SK-N-SH (cell line): ENCODE measurements around the gene BSCL2. TPM values are rescaled to one million over a fixed set of nuclear protein-coding genes. Genes with fewer than 3 reads are reported as not detected.
A peak's percentile ranks its signal among the peaks of the same experiment; 100 is the strongest.

Experiments
- CTCF ChIA-PET: fragments of 300-600, 350-600 bp; formaldehyde crosslinking; extraction: SDS; loops from one replicate; lab custom pipeline; 2021; lab: Yijun Ruan, JAX
- POLR2A ChIA-PET: fragments of 350-600 bp; sonication (Branson Sonifier 250); formaldehyde crosslinking; extraction: SDS; loops from one replicate; lab custom pipeline; 2020; ENCODE audit warnings: antibody characterized with exemption, inconsistent platforms; lab: Yijun Ruan, JAX
- DNase-seq: peaks from one replicate; pipeline ENCODE4 v3.0.0; 2012
- H2AFZ ChIP-seq: fragments of 200-600 bp; sonication (generic); 2 replicates; pipeline ENCODE4 v1.8.1; 2016; ENCODE audit warnings: antibody characterized with exemption, mild to moderate bottlenecking, low read depth
- H3F3A ChIP-seq: fragments of 200-600 bp; sonication (generic); replicated peaks from 2 replicates; pipeline ENCODE3; 2016; ENCODE audit warnings: antibody characterized with exemption, mild to moderate bottlenecking; ENCODE audit not compliant: insufficient read depth
- H3K27ac ChIP-seq, 2 experiments: fragments of 200-500 bp in 1 of 2; fragments of 200-600 bp in 1 of 2; sonication (Bioruptor generic) in 1 of 2; sonication (generic), shearing (Covaris generic) in 1 of 2; 2 replicates each; pipeline versions ENCODE4 v1.5.1 to v1.6.1; 2014 to 2016; ENCODE audit warnings: low read depth in 2 of 2, inconsistent platforms in 1 of 2, low read length in 1 of 2, mild to moderate bottlenecking in 1 of 2, mixed read lengths in 1 of 2
- H3K27me3 ChIP-seq: fragments of 200-600 bp; sonication (generic), shearing (Covaris generic); 2 replicates; pipeline ENCODE4 v1.6.1; 2016; ENCODE audit warnings: mixed run types; ENCODE audit not compliant: insufficient read depth
- H3K36me3 ChIP-seq, 2 experiments: fragments of 200-500 bp in 1 of 2; fragments of 200-600 bp in 1 of 2; sonication (Bioruptor generic) in 1 of 2; sonication (generic) in 1 of 2; replicated peaks in 1 of 2; 2 replicates each; pipeline versions ENCODE3 to v1.5.1; 2014 to 2016; ENCODE audit warnings: low read length in 1 of 2, mild to moderate bottlenecking in 1 of 2; ENCODE audit not compliant: insufficient read depth in 2 of 2, control insufficient read depth in 1 of 2
- H3K4me1 ChIP-seq, 2 experiments: fragments of 200-500 bp in 1 of 2; fragments of 200-600 bp in 1 of 2; sonication (Bioruptor generic) in 1 of 2; sonication (generic), shearing (Covaris generic) in 1 of 2; 2 replicates each; pipeline versions ENCODE4 v1.5.1 to v1.6.1; 2014 to 2016; ENCODE audit warnings: low read depth in 1 of 2, low read length in 1 of 2, mixed run types in 1 of 2; ENCODE audit not compliant: insufficient read depth in 2 of 2, control insufficient read depth in 1 of 2
- H3K4me2 ChIP-seq: fragments of 200-600 bp; sonication (generic), shearing (Covaris generic); 2 replicates; pipeline ENCODE4 v1.6.1; 2017; ENCODE audit warnings: mixed run types
- H3K4me3 ChIP-seq, 2 experiments: fragments of 200-500 bp in 1 of 2; fragments of 200-600 bp in 1 of 2; sonication (Bioruptor generic) in 1 of 2; sonication (generic), shearing (Covaris generic) in 1 of 2; 2 replicates each; pipeline versions ENCODE4 v1.5.1 to v1.8.1; 2014 to 2016; ENCODE audit warnings: low read depth in 2 of 2, inconsistent platforms in 1 of 2, low read length in 1 of 2, mild to moderate bottlenecking in 1 of 2, mixed read lengths in 1 of 2, moderate library complexity in 1 of 2
- H3K79me2 ChIP-seq: fragments of 200-600 bp; sonication (generic); 2 replicates; pipeline ENCODE4 v1.8.1; 2017; ENCODE audit warnings: mild to moderate bottlenecking; ENCODE audit not compliant: insufficient read depth
- H3K9ac ChIP-seq: fragments of 200-600 bp; sonication (generic); 2 replicates; pipeline ENCODE4 v1.6.1; 2017; ENCODE audit warnings: mixed run types
- H3K9me2 ChIP-seq: fragments of 200-600 bp; sonication (generic); 2 replicates; pipeline ENCODE4 v1.6.1; 2017; ENCODE audit warnings: mixed run types
- H3K9me3 ChIP-seq: fragments of 200-600 bp; sonication (generic); 2 replicates; pipeline ENCODE4 v1.6.1; 2017; ENCODE audit warnings: mixed run types, mild to moderate bottlenecking, moderate library complexity
- H4K20me1 ChIP-seq: fragments of 200-600 bp; sonication (generic); 2 replicates; pipeline ENCODE4 v1.6.1; 2017; ENCODE audit warnings: mild to moderate bottlenecking, mixed run types; ENCODE audit not compliant: insufficient read depth
- CTCF ChIP-seq: fragments of 200-600 bp; sonication (generic); IDR thresholded peaks from 2 replicates; pipeline ENCODE4 v1.6.1; 2017; ENCODE audit warnings: antibody characterized with exemption, mild to moderate bottlenecking, moderate library complexity
- ELF1 ChIP-seq: IDR thresholded peaks from 2 replicates; pipeline ENCODE4 v1.4.0; 2012
- EP300 ChIP-seq, 2 experiments: IDR thresholded peaks; 2 replicates each; pipeline versions ENCODE4 v1.4.0 to v1.6.1; 2012; ENCODE audit warnings: borderline replicate concordance in 1 of 2, low read depth in 1 of 2, low read length in 1 of 2
- EZH2phosphoT487 ChIP-seq: fragments of 200-600 bp; sonication (generic); IDR thresholded peaks from 2 replicates; pipeline ENCODE4 v1.6.1; 2017; ENCODE audit warnings: low read depth, mixed run types, mild to moderate bottlenecking, antibody characterized with exemption, moderate library complexity, borderline replicate concordance
- FOSL2 ChIP-seq: IDR thresholded peaks from 2 replicates; pipeline ENCODE4 v1.4.0; 2012; ENCODE audit warnings: low read depth, mild to moderate bottlenecking, moderate library complexity, borderline replicate concordance
- FOXJ3 ChIP-seq: sonication (generic); formaldehyde crosslinking; IDR thresholded peaks from 2 replicates; pipeline ENCODE4 v1.5.1; 2020; ENCODE audit warnings: mild to moderate bottlenecking, missing genetic modification reagents
- FOXM1 ChIP-seq: IDR thresholded peaks from 2 replicates; pipeline ENCODE4 v1.4.0; 2012; ENCODE audit warnings: low read depth, mild to moderate bottlenecking
- GABPA ChIP-seq: IDR thresholded peaks from 2 replicates; pipeline ENCODE4 v1.4.0; 2012; ENCODE audit warnings: low read depth, mild to moderate bottlenecking
- GATA2 ChIP-seq: sonication (generic); formaldehyde crosslinking; IDR thresholded peaks from 2 replicates; pipeline ENCODE4 v1.5.0; 2020; ENCODE audit warnings: mild to moderate bottlenecking, missing genetic modification reagents
- JUND ChIP-seq: IDR thresholded peaks from 2 replicates; pipeline ENCODE4 v1.4.0; 2012
- MAX ChIP-seq: IDR thresholded peaks from 2 replicates; pipeline ENCODE4 v1.4.0; 2012; ENCODE audit warnings: low read depth
- MXI1 ChIP-seq: IDR thresholded peaks from 2 replicates; pipeline ENCODE4 v1.6.1; 2012; ENCODE audit warnings: mild to moderate bottlenecking, low read depth, low read length, improper control_type of control experiment
- NFIC ChIP-seq: IDR thresholded peaks from 2 replicates; pipeline ENCODE4 v1.4.0; 2012; ENCODE audit warnings: borderline replicate concordance
- NRF1 ChIP-seq: IDR thresholded peaks from 2 replicates; pipeline ENCODE4 v1.6.1; 2012; ENCODE audit warnings: low read depth, mild to moderate bottlenecking, low read length
- PBX3 ChIP-seq: IDR thresholded peaks from 2 replicates; pipeline ENCODE4; 2012
- POLR2AphosphoS5 ChIP-seq: IDR thresholded peaks from 2 replicates; pipeline ENCODE4 v1.6.1; 2012; ENCODE audit warnings: low read depth, low read length
- REST ChIP-seq: IDR thresholded peaks from 2 replicates; pipeline ENCODE4 v1.6.1; 2012; ENCODE audit warnings: mild to moderate bottlenecking, low read depth, low read length, moderate library complexity
- RFX5 ChIP-seq: IDR thresholded peaks from 2 replicates; pipeline ENCODE4 v1.6.1; 2012; ENCODE audit warnings: mild to moderate bottlenecking, improper control_type of control experiment, low read length
- RXRA ChIP-seq: IDR thresholded peaks from 2 replicates; pipeline ENCODE4 v1.4.0; 2012; ENCODE audit warnings: low read depth, mild to moderate bottlenecking, borderline replicate concordance
- SIN3A ChIP-seq: IDR thresholded peaks from 2 replicates; pipeline ENCODE4 v1.6.1; 2012; ENCODE audit warnings: low read depth, mild to moderate bottlenecking, low read length, moderate library complexity, borderline replicate concordance
- TAF1 ChIP-seq: IDR thresholded peaks from 2 replicates; pipeline ENCODE4 v1.6.1; 2012; ENCODE audit warnings: low read depth, mild to moderate bottlenecking, low read length, moderate library complexity, borderline replicate concordance
- USF1 ChIP-seq: IDR thresholded peaks from 2 replicates; pipeline ENCODE4 v1.4.0; 2012; ENCODE audit warnings: low read depth, borderline replicate concordance
- YY1 ChIP-seq: IDR thresholded peaks from 2 replicates; pipeline ENCODE4 v1.4.0; 2012; ENCODE audit warnings: low read depth, mild to moderate bottlenecking
- WGBS: methylation state at CpG from one replicate; pipeline ENCODE4 v1.1.6; 2017; ENCODE audit warnings: low lambda C conversion rate; 5-methylcytosine and 5-hydroxymethylcytosine counted together
- polyA plus RNA-seq, 3 experiments: library from polyadenylated mRNA; depleted of rRNA; stranded (reverse); fragments of >200 nt; gene quantifications; 2 replicates each; pipeline ENCODE4 v1.2.3, GENCODE V29; 2012

BSCL2 gene
- polyA plus RNA-seq, 1 of the 3 experiments (the other 2 are of a cell fraction), result 81.5 TPM

- Histone ChIP-seq H3K79me2 (peaks cover 12% of the 10 kb centered on the region; the same call in 1 of the 2 replicates), H3K4me1 (peaks cover 22 to 45% of the 10 kb centered on the region in 2 experiments; a peak in 3 of 4 replicates), H4K20me1 (no peaks in the 10 kb centered on the region), H3K9me2 (no peaks in the 10 kb centered on the region), H3F3A (peaks cover 29% of the 10 kb centered on the region), H3K4me3 (peak overlapping the region; percentile 67 to 70), H3K27ac (peak overlapping the region; percentile 84 to 93), H3K27me3 (no peaks in the 10 kb centered on the region), H3K36me3 (peaks cover 16% of the 10 kb centered on the region in 2 experiments), H3K9ac (peak overlapping the region; percentile 80), H2AFZ (peak overlapping the region; percentile 64; the same call in 1 of the 2 replicates), H3K9me3 (no peaks in the 10 kb centered on the region), H3K4me2 (peak overlapping the region; percentile 73)
- 40% methylated on average over 16 of the region's 73 CpGs for WGBS
- TF ChIP-seq FOSL2 (peak; percentile 19; the same call in 1 of the 2 replicates), EZH2phosphoT487 (no peak), ELF1 (peak; percentile 52), POLR2AphosphoS5 (peak; percentile 72), NRF1 (no peak), NFIC (peak; percentile 49; the same call in 1 of the 2 replicates), MAX (peak; percentile 74; the same call in 1 of the 2 replicates), RFX5 (no peak), GABPA (peak; percentile 86), FOXJ3 (CRISPR knock-in tag) (no peak), GATA2 (peak; percentile 88), EP300 (IDR thresholded peaks at IDR 0.05; ENCODE audit: borderline replicate concordance in 1 of 2, low read depth in 1 of 2, low read length in 1 of 2) (no peak), TAF1 (peak; percentile 52; the same call in 1 of the 2 replicates), REST (0 out of 2 replicates have a peak, but pooled peaks have one; percentile 24), YY1 (peak; percentile 35; the same call in 1 of the 2 replicates), SIN3A (peak; percentile 59; the same call in 1 of the 2 replicates), JUND (no peak), PBX3 (no peak), RXRA (no peak), FOXM1 (no peak), USF1 (no peak), MXI1 (peak; percentile 87), CTCF (no peak)
- CTCF ChIA-PET, result interaction anchor here (1.1 to 6.6 kb wide), 8 partner anchors 11 to 163 kb away, joined by 3 to 48 read pairs (median 4); partner anchors contain the start of genes HNRNPUL2 and TMEM179B
- peak; percentile 97 for DNase-seq
- POLR2A ChIA-PET, result interaction anchor here (0.5 to 3.3 kb wide), 12 partner anchors 11 to 135 kb away, joined by 3 to 26 read pairs (median 4); partner anchors contain the start of genes C11orf98, CSKMT, EEF1G and HNRNPUL2
Observed at GRCh38 chr11:62705880-62706849, 1.1 kb downstream of the BSCL2 start.
